DND-41 (cell line): ENCODE measurements around the gene SHFL.

ENCODE experiments used
- CTCF ChIP-seq: IDR thresholded peaks from 2 replicates; pipeline ENCODE4 v1.5.1; 2012; ENCODE audit warnings: borderline replicate concordance, low read length, moderate library complexity, mild to moderate bottlenecking; ENCODE audit not compliant: poor library complexity, severe bottlenecking; ENCODE audit errors: extremely low read depth
- EZH2 ChIP-seq: IDR thresholded peaks from 3 replicates; pipeline ENCODE4 v1.6.1; 2012; ENCODE audit warnings: borderline replicate concordance, low read depth, mild to moderate bottlenecking, moderate library complexity, low read length, inconsistent platforms; ENCODE audit not compliant: severe bottlenecking

GRCh38 chr19:10092648-10093294, 6.7 kb downstream of the SHFL start:
- TF ChIP-seq CTCF (no peak), EZH2 (no peak)
